ENCODE measurements around the gene DBH.

GRCh38 chr9:133592731-133593409, 43.3 kb upstream of the DBH start:
- TF ChIP-seq EP300 (IDR thresholded peaks at IDR 0.05; ENCODE audit: borderline replicate concordance) (no peak), YY1 (IDR thresholded peaks at IDR 0.05; ENCODE audit: low read depth) (no peak), MAX (IDR thresholded peaks at IDR 0.05) (no peak), FOXM1 (IDR thresholded peaks at IDR 0.05; ENCODE audit: borderline replicate concordance, low read depth) (no peak), NFIC (IDR thresholded peaks at IDR 0.05) (no peak), RAD21 (IDR thresholded peaks at IDR 0.05; ENCODE audit: low read depth) (peak; percentile 10; the same call in 1 of the 2 replicates), REST (IDR thresholded peaks at IDR 0.05; ENCODE audit: low read depth) (no peak), CREB1 (IDR thresholded peaks at IDR 0.05; ENCODE audit: low read depth) (no peak), ZBTB7A (IDR thresholded peaks at IDR 0.05; ENCODE audit: low read depth) (no peak), EGR1 (IDR thresholded peaks at IDR 0.05) (no peak), CEBPB (IDR thresholded peaks at IDR 0.05) (no peak)

Data from Ishikawa (cell line).